GM21529 (cell line): ENCODE results near the gene CD59.
"Not testable (repeated sequence)": the region's sequence is repeated elsewhere in the genome, so short reads cannot be mapped to it uniquely, and the experiment has no call there.

ENCODE experiments used
- ATAC-seq: cut with Tn5 transposase; IDR thresholded peaks from one replicate; pipeline ENCODE4 v1.9.1; 2021; ENCODE audit not compliant: unreplicated experiment

CD59 gene

DNA sequence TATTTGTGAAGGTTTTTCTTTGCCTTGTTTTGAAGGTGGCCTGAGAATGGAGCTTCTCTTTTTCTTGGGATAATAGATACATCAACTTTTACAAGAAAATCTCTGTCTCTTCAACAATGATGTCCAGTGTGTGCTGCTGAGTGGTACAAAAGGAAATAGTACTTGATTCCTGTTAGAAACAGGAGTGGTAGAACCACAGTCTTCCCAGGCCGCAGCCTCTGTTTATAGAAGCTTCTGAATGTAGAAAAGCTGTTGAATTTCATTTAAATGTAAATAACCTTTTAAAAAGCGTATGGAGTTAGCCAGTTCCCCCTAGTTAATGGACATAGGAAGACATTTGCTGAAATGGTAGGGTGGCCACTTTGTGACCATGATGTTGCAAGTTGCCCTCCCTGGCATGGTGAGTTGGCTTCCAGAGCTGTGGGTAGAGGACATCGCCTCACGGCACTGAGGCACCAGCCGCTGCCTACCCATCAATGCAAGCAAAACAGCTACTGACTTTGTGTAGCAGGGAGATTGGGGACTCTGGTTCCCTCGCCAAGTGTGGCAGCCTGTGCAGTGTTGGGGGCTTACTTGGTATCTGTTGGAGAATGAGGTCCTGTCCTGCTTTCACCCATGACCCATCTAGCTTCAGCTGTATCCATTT, 67.1 kb downstream of the CD59 start:
- no peak for ATAC-seq

DNA sequence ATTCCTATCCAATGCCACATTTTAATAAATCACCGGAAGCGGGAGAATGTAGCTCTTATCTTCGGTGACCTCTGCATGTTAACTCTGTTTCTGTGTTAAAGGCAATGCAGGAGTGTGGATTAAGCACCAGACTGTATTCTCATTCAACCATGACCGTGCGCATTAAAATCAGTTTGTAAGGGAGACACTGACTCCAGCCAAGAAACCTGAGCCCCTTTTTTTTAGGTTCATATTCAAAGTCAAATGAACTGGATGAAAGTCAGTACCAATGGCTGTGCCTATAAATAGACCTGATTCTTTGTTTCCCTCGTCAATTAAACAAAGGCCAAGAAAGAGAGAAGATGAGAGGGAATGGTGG, 67.8 kb downstream of the CD59 start:
- ATAC-seq = no peak

DNA sequence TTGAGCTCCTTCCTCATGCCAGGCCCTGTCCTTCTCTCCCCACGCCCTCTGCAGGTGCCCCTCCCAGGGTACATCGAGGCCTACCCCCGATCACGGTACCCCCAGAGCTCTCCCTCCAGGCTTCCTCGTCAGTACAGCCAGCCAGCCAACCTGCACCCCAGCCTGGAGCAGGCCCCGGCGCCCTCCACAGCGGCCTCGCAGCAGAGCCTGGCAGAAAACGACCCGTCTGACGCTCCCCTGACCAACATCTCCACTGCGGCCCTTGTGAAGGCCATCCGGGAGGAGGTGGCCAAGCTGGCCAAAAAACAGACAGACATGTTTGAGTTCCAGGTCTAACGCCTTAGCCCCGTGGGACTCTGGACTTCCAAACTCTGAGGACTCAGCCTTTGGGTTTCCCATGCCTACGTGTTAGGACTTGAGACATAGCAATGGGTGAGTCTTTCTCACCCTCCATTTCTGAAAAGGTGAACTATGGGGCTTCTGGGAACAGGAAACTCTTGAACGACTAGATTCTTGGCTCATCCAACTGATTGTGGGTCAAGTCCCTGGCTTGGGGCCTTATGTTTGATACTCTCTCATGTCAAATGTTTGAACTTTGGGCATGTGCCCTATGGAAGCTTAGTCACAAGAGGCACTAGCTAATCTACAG, 68.3 kb downstream of the CD59 start:
- no peak for ATAC-seq

DNA sequence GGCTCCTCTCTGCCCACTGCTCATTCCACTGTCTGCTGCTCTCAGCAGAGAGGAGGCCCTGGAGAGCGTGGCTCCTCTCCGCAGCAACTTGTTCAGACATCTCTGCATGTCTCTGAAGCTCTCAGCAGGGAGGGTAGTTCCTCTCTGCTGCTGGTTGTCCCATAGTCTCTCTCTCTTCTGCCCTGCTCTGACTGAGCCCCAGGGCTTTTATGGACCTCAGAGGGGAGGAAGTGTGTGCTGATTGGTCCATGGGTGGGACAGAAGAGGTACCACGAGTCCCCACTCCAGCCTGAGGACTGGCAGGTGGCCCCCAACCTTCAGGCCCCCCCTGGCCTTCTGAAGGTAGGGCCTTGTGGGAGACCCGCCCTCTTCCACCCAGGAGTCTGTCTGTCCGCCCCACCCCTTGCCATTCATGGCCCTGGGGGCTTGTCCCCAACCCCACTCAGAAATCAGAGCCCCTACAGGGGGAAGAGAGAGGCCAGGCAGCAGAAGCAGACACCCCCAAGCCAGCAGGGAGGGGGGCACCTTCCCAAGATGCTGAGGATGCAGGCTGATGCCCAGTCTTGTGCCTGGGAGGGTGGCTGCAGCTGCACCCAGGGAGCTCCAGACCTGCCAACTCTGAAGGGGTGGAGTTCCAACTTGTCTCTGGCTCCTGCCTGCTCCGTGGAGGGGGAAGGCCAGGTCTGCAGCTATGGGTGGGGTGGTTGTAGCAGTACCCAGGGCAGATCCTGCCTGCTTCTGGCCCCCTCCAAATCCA, 70.7 kb downstream of the CD59 start:
- no peak for ATAC-seq

DNA sequence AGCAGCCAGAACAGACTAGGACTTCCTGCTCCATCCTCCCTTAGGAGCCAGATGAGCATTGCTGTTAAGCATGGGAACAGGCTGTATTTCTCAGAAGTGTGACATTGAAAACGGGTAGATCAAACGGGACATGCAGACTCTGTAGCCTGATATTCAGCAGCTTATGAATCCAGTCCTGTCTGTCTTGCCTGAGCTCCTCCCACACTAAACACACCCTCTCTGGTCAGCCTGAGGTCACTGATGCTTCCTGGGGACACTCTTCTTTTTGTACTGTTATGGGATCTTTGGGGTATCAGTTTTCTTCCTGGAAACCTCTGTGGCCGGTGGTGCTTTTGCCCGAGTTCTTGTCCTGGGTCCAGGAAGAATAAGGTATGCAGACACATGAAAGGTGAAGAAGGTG, 71.4 kb downstream of the CD59 start:
- no peak for ATAC-seq

DNA sequence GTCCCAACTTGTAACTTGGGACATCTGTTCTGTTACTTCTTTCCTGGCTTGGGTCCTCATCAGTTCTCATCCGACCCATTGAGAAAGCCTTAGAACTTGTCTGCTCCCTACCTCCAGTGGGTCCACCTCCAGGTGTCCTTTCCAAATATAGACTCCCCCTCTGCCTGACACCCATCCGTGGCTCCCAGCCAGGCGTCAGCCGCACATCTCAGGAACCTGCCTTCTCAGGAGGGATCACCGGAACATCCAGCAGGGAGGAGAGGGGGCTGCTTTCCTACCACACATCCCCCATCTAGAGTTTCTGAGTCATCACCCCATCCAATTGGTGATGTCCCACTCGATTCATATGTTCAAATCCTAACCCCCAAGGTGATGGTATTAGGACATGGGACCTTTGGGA, 72.1 kb downstream of the CD59 start:
- ATAC-seq = no peak

DNA sequence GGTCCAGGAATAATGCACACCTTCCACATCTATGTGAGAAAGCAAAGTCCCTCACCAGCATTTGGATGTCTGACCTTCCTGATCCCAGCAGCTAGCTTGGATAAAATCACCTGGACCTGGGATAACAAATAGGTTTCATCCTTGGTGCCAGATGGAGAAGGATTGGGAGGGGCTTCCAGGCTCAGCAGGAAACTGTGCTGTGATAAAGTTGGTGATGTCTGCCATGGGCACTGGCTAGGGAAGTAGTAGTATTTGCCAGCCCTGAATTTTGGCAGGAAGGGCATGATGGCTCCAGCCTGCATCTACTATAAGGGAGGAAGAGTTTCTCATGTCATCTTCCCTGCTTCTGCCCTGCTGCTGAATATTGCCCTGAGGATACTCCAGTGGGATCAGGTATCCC, 73.1 kb downstream of the CD59 start:
- ATAC-seq = no peak

DNA sequence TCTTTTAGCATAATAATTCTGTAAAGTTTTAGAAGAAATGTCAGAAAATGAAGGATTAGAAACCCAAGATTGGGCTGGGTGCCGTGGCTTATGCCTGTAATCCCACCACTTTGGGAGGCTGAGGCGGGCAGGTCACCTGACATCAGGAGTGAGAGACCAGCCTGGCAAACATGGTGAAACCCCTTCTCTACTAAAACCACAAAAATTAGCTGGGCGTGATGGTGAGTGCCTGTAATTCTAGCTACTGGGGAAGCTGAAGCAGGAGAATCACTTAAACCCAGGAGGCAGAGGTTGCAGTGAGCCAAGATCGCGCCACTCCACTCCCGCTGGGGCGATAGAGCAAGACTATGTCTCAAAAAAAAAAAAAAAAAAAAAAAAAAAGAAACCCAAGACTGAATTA, 74.7 kb downstream of the CD59 start:
- ATAC-seq = not testable (repeated sequence)

DNA sequence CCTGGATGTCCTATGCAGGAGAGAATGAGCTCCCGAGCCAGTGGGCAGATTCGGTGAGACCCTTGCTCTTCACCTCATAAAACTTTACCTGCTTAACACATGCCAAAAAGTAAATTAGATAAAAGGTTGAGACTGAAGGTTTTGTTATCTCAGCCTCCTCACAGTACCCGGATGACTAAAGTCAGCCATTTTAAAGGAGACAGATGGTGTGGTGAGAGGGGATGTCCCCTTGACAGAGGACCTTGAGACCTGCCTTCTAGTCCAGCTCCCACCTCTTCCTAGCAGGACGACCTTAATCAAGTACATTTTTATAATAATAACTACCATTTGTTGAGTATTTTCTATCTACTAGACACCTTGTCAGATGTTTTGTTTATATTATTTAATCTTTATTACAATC, 75.3 kb downstream of the CD59 start:
- ATAC-seq = no peak

DNA sequence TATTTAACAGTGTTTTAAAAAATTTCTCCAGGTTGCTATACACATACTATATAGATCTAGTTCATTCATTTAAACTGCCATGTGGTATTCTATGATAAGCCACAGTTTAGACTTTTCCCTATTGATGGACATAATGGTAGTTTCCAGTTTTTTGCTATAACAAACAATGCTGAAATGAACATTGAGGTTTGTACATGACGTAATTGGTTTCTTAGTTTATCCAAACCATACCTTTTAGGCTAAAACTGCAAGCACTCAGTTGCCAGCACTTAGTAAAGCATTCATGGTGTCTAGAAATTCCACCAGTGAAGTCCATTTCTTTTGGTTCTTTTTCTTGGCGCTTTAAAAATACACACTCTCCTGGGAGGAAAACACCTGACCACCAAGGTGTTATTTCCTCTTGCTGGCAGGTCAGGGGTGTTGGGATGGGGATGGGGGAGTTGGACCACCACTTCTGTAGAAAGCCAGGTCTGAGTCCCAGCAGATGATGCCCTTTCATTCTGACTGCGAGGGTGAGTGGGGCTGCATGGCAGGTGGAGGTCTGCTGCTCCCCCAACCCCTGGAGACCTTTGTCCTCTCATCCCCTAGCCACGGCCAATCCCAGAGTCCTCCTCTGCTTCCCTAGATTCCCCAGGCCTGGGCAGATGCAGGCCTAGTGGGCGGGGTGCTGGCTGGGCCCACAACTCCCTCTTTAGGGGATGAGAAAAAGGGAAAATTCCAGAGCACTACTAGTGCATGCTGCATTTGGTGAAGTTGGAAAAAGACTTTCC, 76.7 kb downstream of the CD59 start:
- no peak for ATAC-seq

DNA sequence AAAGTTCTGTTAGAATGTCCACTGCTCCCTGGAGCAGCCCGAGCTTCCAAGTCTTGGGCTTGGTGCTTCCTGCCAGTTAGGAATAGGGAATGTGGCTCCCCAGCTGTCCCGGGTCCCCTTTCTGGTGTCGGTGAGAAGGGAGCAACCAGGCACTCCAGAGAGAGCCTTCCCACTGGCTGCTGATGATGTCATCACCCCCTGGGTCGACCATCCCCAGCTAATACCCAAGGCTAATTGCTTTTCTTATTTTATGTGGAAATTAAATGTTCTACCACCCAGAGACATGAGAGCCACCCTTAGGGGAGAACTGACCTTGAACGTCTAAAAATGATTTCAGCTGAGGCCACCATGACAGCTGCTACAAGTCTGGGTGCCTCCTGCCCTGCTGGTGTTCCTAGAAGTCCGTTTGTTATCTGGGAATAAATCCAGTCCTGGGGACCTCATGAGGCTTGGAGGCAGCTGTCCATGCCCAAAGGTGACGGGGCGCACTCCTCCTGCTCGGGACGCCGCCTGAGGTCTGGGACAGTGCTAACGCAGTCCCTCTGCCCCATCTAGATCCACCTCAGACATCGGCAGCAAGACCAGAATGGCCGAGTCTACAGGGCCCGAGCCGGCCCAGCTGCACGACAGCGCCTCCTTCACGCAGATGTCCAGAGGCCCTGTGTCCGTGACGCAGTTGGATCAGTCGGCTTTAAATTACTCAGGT, 77.9 kb downstream of the CD59 start:
- ATAC-seq = no peak

DNA sequence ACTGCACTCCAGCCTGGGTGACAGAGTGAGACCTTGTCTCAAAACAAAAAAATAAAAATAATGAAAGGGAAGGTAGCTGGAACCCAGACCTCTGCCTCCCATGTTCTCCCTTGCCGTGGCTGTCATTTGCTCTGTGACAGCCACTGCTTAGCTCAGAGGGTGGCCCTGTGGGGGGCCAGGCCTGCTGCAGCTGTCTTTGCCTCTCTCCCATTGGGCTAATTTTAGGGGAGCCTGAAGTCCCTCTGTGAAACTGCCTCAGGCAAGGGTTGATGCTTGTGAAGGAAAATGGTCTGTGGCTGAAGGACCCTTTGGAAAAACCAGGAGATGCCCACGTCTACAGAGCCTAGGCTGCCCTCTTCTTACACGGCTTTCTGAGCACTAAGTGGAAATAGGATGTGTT, 78.5 kb downstream of the CD59 start:
- ATAC-seq = no peak

DNA sequence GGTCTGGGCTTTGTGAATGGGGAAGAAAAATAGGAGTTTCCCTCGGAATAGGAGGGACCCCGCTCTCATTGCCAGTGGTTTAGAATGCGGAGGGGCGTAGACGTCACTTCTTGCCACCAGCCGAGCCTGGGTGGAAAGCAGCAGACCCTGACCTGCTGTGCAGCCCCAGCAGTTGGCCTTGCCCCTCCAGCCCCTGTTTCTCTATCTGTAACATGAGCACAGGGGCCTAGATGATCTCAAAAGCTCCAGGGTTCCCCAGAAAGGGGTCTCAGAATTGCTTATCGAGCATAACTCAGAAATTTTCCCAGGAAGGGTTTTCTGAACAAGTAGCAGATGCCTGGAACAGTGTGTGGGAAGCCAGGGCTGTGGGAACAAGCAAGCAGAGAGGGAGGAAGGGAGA, 79.5 kb downstream of the CD59 start:
- no peak for ATAC-seq

DNA sequence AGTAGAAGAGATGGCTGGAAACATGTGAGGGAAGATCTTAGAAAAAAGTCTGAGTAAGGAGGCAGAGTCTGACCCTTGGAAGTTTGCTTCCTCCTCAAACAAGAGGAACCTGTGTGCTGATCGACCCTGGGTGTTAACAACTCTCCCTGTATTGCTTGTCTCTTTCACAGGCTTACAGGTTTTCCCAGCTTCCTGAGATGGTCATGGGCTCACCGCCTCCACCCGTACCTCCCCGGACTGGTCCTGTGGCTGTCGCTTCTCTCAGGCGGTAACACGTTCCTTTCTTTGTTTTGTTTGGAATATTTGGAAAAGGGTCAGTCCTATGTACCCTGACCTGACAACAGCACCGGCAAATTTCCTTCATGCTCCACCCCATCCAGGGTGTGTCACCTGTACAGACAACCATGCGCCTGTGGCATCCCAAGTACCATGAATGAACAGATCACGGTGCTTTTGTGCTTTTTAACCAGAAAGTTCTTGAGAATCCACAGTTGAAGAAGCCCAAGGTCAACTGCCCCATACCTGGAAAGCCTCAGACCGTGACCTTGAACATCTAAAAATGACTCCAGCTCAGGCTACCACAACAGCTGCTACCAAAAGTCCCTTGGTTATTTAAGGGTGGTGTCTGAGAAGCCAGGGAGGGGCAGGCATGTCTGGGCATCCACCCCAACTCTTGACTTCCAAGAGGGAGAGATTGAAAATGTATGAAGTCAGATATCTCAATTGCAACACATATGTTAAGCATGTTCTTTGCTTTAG, 80.2 kb downstream of the CD59 start:
- peak; percentile 71 for ATAC-seq

DNA sequence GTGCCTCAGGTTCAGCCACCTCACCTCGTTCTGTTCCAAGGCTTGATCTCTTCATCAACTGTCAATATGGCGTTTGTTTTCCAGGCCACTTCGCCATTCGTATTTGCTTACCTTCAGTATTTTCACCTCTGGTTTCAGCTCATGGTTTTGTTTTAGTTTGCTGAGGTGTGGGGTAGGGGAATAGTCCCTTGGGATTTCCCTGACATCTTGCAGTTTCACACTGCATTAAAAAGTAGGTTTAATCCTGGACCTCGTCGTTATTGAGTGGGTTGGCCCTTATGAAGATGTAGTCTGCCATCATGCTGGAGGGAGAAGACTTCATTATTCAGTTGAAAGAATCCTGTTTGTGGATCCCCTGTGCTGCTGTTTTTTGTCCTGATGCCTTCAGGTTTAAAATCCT, 81.6 kb downstream of the CD59 start:
- ATAC-seq = no peak
